HCT116 (cell line): ENCODE results near the gene DPP4. TPM values are rescaled to one million over a fixed set of nuclear protein-coding genes. Genes with fewer than 3 reads are reported as not detected.
A peak's percentile ranks its signal among the peaks of the same experiment; 100 is the strongest.

Source experiments
- ATAC-seq: fragments of 200-7000 bp; cut with Tn5 transposase; 2 replicates; pipeline ENCODE4 v1.9.1; 2020; ENCODE audit warnings: mild to moderate bottlenecking, moderate library complexity
- BruUV-seq: library from RNA; stranded (reverse); fragments of 400-500 nt; replicated peaks from 2 replicates; lab custom pipeline; 2021; lab: Mats Ljungman, UMichigan
- CTCF ChIA-PET: fragments of 300-600 bp; sonication (Branson Sonifier 250); formaldehyde crosslinking; loops from one replicate; lab custom pipeline; 2021; ENCODE audit warnings: antibody characterized with exemption; lab: Charles Lee
- POLR2A ChIA-PET: fragments of 300-600, 350-600 bp; sonication (Branson Sonifier 250); formaldehyde crosslinking; loops from one replicate; lab custom pipeline; 2021; ENCODE audit warnings: antibody characterized with exemption; lab: Charles Lee
- RAD21 ChIA-PET, 2 experiments: fragments of 300-600 bp; sonication (Branson Sonifier 250); formaldehyde crosslinking; loops; one replicate each; lab custom pipeline; 2023; ENCODE audit warnings: low total read pairs in 2 of 2; ENCODE audit not compliant: uncharacterized antibody in 2 of 2, unreplicated experiment in 2 of 2, low non-redundant PET in 1 of 2; lab: Charles Lee
- DNase-seq: peaks from one replicate; pipeline ENCODE4 v3.0.0-alpha.2; 2010; ENCODE audit warnings: low read depth, low spot score
- H2AFZ ChIP-seq: fragments of 200-600 bp; shearing (Covaris generic), sonication (generic); 2 replicates; pipeline ENCODE4 v1.6.1; 2017; ENCODE audit warnings: low read depth, mixed run types, mixed read lengths, antibody characterized with exemption, low read length; ENCODE audit not compliant: poor library complexity, severe bottlenecking
- H3K27ac ChIP-seq: 2 replicates; pipeline ENCODE4 v1.5.1; 2012; ENCODE audit warnings: low read depth, low read length
- H3K27me3 ChIP-seq: fragments of 200-600 bp; sonication (generic); 2 replicates; pipeline ENCODE4 v1.6.1; 2016; ENCODE audit warnings: mixed run types, low read length, mixed read lengths; ENCODE audit not compliant: insufficient read depth
- H3K36me3 ChIP-seq, 2 experiments: fragments of 200-500 bp in 1 of 2; fragments of 200-600 bp in 1 of 2; sonication (Bioruptor generic) in 1 of 2; sonication (generic) in 1 of 2; 2 replicates each; pipeline versions ENCODE4 v1.5.1 to v1.6.1; 2014 to 2016; ENCODE audit warnings: low read length in 2 of 2, inconsistent platforms in 1 of 2, mixed read lengths in 1 of 2, mixed run types in 1 of 2; ENCODE audit not compliant: insufficient read depth in 2 of 2, control insufficient read depth in 1 of 2
- H3K4me1 ChIP-seq, 2 experiments: fragments of 200-600 bp in 1 of 2; sonication (generic) in 1 of 2; 2 replicates each; pipeline versions ENCODE4 v1.5.1 to v1.6.1; 2012 to 2017; ENCODE audit warnings: low read length in 2 of 2, inconsistent platforms in 1 of 2, mild to moderate bottlenecking in 1 of 2, mixed read lengths in 1 of 2, mixed run types in 1 of 2, moderate library complexity in 1 of 2; ENCODE audit not compliant: insufficient read depth in 2 of 2, control insufficient read depth in 1 of 2
- H3K4me2 ChIP-seq: fragments of 200-600 bp; sonication (generic); 2 replicates; pipeline ENCODE4 v1.6.1; 2017; ENCODE audit warnings: mixed run types, low read length, mixed read lengths
- H3K4me3 ChIP-seq, 2 experiments: fragments of 200-600 bp in 1 of 2; sonication (generic) in 1 of 2; replicated peaks in 1 of 2; 2 replicates each; pipeline ENCODE4 v1.5.1; 2011 to 2016; ENCODE audit warnings: low read length in 2 of 2, control low read depth in 1 of 2, low read depth in 1 of 2, mild to moderate bottlenecking in 1 of 2, mixed read lengths in 1 of 2, mixed run types in 1 of 2
- H3K79me2 ChIP-seq: fragments of 200-600 bp; sonication (generic); 2 replicates; pipeline ENCODE4 v1.6.1; 2017; ENCODE audit warnings: mild to moderate bottlenecking, mixed run types, low read length, moderate library complexity, mixed read lengths; ENCODE audit not compliant: insufficient read depth
- H3K9ac ChIP-seq: fragments of 200-600 bp; sonication (generic); 2 replicates; pipeline ENCODE4 v1.6.1; 2016; ENCODE audit warnings: low read length, mixed read lengths
- H3K9me2 ChIP-seq: fragments of 200-600 bp; sonication (generic), shearing (Covaris generic); 2 replicates; pipeline ENCODE4 v1.6.1; 2017; ENCODE audit warnings: mixed run types, mild to moderate bottlenecking, moderate library complexity; ENCODE audit not compliant: insufficient read depth
- H3K9me3 ChIP-seq, 2 experiments: fragments of 200-500 bp in 1 of 2; fragments of 200-600 bp in 1 of 2; sonication (Bioruptor generic) in 1 of 2; sonication (generic) in 1 of 2; 2 replicates each; pipeline ENCODE4 v1.6.1; 2014 to 2017; ENCODE audit warnings: low read length in 2 of 2, mixed read lengths in 2 of 2, inconsistent platforms in 1 of 2, low read depth in 1 of 2, mild to moderate bottlenecking in 1 of 2, mixed run types in 1 of 2, moderate library complexity in 1 of 2; ENCODE audit not compliant: control insufficient read depth in 1 of 2, insufficient read depth in 1 of 2
- H4K20me1 ChIP-seq: fragments of 200-600 bp; sonication (generic), shearing (Covaris generic); 2 replicates; pipeline ENCODE4 v1.6.1; 2017; ENCODE audit warnings: mixed run types, mild to moderate bottlenecking, moderate library complexity; ENCODE audit not compliant: insufficient read depth
- CEBPB ChIP-seq: IDR thresholded peaks from 2 replicates; pipeline ENCODE4 v1.6.1; 2012; ENCODE audit warnings: low read depth
- EGR1 ChIP-seq: IDR thresholded peaks from 2 replicates; pipeline ENCODE4 v1.6.1; 2012; ENCODE audit warnings: low read depth
- EZH2 ChIP-seq: fragments of 200-600 bp; sonication (generic); IDR thresholded peaks from 2 replicates; pipeline ENCODE4 v1.6.1; 2017; ENCODE audit warnings: antibody characterized with exemption, mixed run types
- EZH2phosphoT487 ChIP-seq: fragments of 200-600 bp; IDR thresholded peaks from 2 replicates; pipeline ENCODE4 v1.6.1; 2018; ENCODE audit warnings: antibody characterized with exemption, borderline replicate concordance
- FOSL1 ChIP-seq: IDR thresholded peaks from 2 replicates; pipeline ENCODE4 v1.6.1; 2012; ENCODE audit warnings: low read depth
- JUND ChIP-seq: IDR thresholded peaks from 2 replicates; pipeline ENCODE4 v1.6.1; 2012
- POLR2A ChIP-seq: IDR thresholded peaks from 2 replicates; pipeline ENCODE4 v1.7.0; 2011; ENCODE audit warnings: borderline replicate concordance; ENCODE audit not compliant: insufficient read depth, insufficient read length; ENCODE audit errors: extremely low read depth
- POLR2AphosphoS5 ChIP-seq: IDR thresholded peaks from 2 replicates; pipeline ENCODE4 v1.6.1; 2011; ENCODE audit warnings: mild to moderate bottlenecking, low read depth, low read length, moderate library complexity
- RAD21 ChIP-seq: IDR thresholded peaks from 2 replicates; pipeline ENCODE4 v1.6.1; 2012; ENCODE audit warnings: low read depth, mild to moderate bottlenecking
- SIN3A ChIP-seq: IDR thresholded peaks from 2 replicates; pipeline ENCODE4 v1.6.1; 2012; ENCODE audit warnings: low read depth
- SP1 ChIP-seq: IDR thresholded peaks from 2 replicates; pipeline ENCODE4 v1.6.1; 2012; ENCODE audit warnings: low read depth
- SRF ChIP-seq: IDR thresholded peaks from 2 replicates; pipeline ENCODE4 v1.6.1; 2012; ENCODE audit warnings: low read depth
- TCF7L2 ChIP-seq: IDR thresholded peaks from 2 replicates; pipeline ENCODE4 v1.7.0; 2011; ENCODE audit warnings: borderline replicate concordance, inconsistent platforms; ENCODE audit not compliant: insufficient read depth, insufficient read length; ENCODE audit errors: extremely low read depth
- YY1 ChIP-seq: IDR thresholded peaks from 2 replicates; pipeline ENCODE4 v1.6.1; 2011; ENCODE audit warnings: low read length, low read depth, moderate library complexity, mild to moderate bottlenecking; ENCODE audit not compliant: insufficient replicate concordance; ENCODE audit errors: extremely low read depth
- ZFX ChIP-seq: fragments of 450-650 bp; IDR thresholded peaks from 2 replicates; pipeline ENCODE4 v1.6.1; 2017
- ZNF274 ChIP-seq: fragments of 200-500 bp; sonication (Bioruptor generic); IDR thresholded peaks from 2 replicates; pipeline ENCODE4 v1.6.1; 2014; ENCODE audit warnings: mild to moderate bottlenecking, low read depth, low read length, inconsistent platforms
- intact Hi-C: fragments of 100-400 bp; cut with micrococcal nuclease; formaldehyde crosslinking; loops from 2 replicates; pipeline ENCODE4 v1.10.0; 2022
- total RNA-seq: library from RNA; stranded (reverse); gene quantifications from one replicate; pipeline ENCODE4 v1.2.1, GENCODE V29; 2021; ENCODE audit not compliant: unreplicated experiment
- TF ChIP-seq, protein P1 (sequence below): IDR thresholded peaks from 2 replicates; pipeline ENCODE4 v1.6.1; 2012
- TF ChIP-seq, protein P2 (sequence below), 3 experiments: fragments of 200-600 bp in 1 of 3; sonication (generic) in 1 of 3; IDR thresholded peaks in 2 of 3; conservative IDR thresholded peaks in 1 of 3; 2 replicates each; pipeline ENCODE4 v1.5.1; 2012 to 2017; ENCODE audit warnings: low read depth in 2 of 3, low read length in 2 of 3, antibody characterized with exemption in 1 of 3, borderline replicate concordance in 1 of 3, control low read depth in 1 of 3, mild to moderate bottlenecking in 1 of 3, mixed read lengths in 1 of 3, mixed run types in 1 of 3, moderate library complexity in 1 of 3; ENCODE audit not compliant: insufficient read depth in 1 of 3
- TF ChIP-seq, protein P3 (sequence below): IDR thresholded peaks from 2 replicates; pipeline ENCODE4 v1.6.1; 2012
- TF ChIP-seq, protein P4 (sequence below): IDR thresholded peaks from 2 replicates; pipeline ENCODE4 v1.6.1; 2011; ENCODE audit warnings: mild to moderate bottlenecking, low read length, moderate library complexity; ENCODE audit not compliant: insufficient replicate concordance; ENCODE audit errors: extremely low read depth
- TF ChIP-seq, protein P5 (sequence below): IDR thresholded peaks from 2 replicates; pipeline ENCODE4 v1.6.1; 2012; ENCODE audit warnings: low read depth

Gene DPP4
- total RNA-seq, 1 experiment from 2014 or later, result 3.6 TPM

DNA sequence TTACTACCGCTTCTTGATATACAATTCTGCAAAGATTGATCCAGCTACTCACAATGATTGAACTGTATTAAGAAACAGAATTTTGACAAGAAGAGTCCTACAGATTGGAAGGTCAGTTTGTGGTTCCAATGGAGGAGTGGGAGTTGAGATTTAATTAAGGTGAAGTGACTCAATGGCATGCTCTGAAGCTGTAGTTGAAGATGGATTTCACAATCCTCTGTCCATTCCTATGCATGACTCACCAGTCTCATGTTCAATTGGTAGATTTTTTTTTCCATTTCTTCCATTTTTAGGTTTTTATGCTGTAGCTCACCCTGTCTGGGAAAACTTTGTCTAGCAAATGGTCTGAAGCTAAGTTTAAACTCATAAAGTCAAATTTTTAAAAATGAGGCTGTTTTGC is 83.3 kb downstream of the DPP4 start:
- H3K79me2 ChIP-seq, result no peaks in the 10 kb centered on the region
- DNase-seq, result peak; percentile 53
- no peaks in the 10 kb centered on the region for H3K9me3 ChIP-seq
- H3K36me3 ChIP-seq, result no peaks in the 10 kb centered on the region
- no peaks in the 10 kb centered on the region for H4K20me1 ChIP-seq
- no peaks in the 10 kb centered on the region; the same call in 1 of the 2 replicates for H3K9me2 ChIP-seq
- CTCF ChIA-PET, result no interaction called here
- no TSS peak for BruUV-seq
- H3K27me3 ChIP-seq, result no peaks in the 10 kb centered on the region
- no peak overlapping the region for H3K27ac ChIP-seq
- peak overlapping the region; percentile 53 for H3K4me2 ChIP-seq
- H3K9ac ChIP-seq, result no peak overlapping the region
- peak; percentile 64 for ATAC-seq
- RAD21 ChIA-PET, result no interaction called here
- intact Hi-C loops, result no loop called here
- POLR2A ChIA-PET, result no interaction called here
- H2AFZ ChIP-seq, result no peak overlapping the region
- peaks cover 0 to 8% of the 10 kb centered on the region in 2 experiments; a peak in 2 of 4 replicates for H3K4me1 ChIP-seq
- H3K4me3 ChIP-seq, result no peak overlapping the region
- TF ChIP-seq RAD21, result 0 out of 2 replicates have a peak, but pooled peaks have one; percentile 7
- peak; percentile 85 for TF ChIP-seq JUND
- TF ChIP-seq EGR1, result peak; percentile 58
- TF ChIP-seq FOSL1, result peak; percentile 83
- peak; percentile 72 for TF ChIP-seq SP1
- no peak for TF ChIP-seq YY1
- TF ChIP-seq, protein P1, sequence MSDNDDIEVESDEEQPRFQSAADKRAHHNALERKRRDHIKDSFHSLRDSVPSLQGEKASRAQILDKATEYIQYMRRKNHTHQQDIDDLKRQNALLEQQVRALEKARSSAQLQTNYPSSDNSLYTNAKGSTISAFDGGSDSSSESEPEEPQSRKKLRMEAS, result peak; percentile 32; the same call in 1 of the 2 replicates
- no peak for TF ChIP-seq POLR2A
- TF ChIP-seq CEBPB, result peak; percentile 98
- no peak for TF ChIP-seq EZH2phosphoT487
- TF ChIP-seq TCF7L2, result no peak
- TF ChIP-seq, protein P2, sequence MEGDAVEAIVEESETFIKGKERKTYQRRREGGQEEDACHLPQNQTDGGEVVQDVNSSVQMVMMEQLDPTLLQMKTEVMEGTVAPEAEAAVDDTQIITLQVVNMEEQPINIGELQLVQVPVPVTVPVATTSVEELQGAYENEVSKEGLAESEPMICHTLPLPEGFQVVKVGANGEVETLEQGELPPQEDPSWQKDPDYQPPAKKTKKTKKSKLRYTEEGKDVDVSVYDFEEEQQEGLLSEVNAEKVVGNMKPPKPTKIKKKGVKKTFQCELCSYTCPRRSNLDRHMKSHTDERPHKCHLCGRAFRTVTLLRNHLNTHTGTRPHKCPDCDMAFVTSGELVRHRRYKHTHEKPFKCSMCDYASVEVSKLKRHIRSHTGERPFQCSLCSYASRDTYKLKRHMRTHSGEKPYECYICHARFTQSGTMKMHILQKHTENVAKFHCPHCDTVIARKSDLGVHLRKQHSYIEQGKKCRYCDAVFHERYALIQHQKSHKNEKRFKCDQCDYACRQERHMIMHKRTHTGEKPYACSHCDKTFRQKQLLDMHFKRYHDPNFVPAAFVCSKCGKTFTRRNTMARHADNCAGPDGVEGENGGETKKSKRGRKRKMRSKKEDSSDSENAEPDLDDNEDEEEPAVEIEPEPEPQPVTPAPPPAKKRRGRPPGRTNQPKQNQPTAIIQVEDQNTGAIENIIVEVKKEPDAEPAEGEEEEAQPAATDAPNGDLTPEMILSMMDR (IDR thresholded peaks at IDR 0.05 in 2 of 3, conservative IDR thresholded peaks at IDR 0.05 in 1 of 3; ENCODE audit: borderline replicate concordance in 1 of 3, insufficient read depth in 1 of 3, low read depth in 2 of 3, low read length in 2 of 3), result no peak
- no peak for TF ChIP-seq POLR2AphosphoS5
- 0 out of 2 replicates have a peak, but pooled peaks have one; percentile 45 for TF ChIP-seq SIN3A
- TF ChIP-seq SRF, result peak; percentile 61; the same call in 1 of the 2 replicates
- no peak for TF ChIP-seq ZNF274
- TF ChIP-seq, protein P3, sequence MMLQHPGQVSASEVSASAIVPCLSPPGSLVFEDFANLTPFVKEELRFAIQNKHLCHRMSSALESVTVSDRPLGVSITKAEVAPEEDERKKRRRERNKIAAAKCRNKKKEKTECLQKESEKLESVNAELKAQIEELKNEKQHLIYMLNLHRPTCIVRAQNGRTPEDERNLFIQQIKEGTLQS, result peak; percentile 50; the same call in 1 of the 2 replicates
- TF ChIP-seq EZH2, result no peak
- no peak for TF ChIP-seq ZFX
- TF ChIP-seq, protein P4, sequence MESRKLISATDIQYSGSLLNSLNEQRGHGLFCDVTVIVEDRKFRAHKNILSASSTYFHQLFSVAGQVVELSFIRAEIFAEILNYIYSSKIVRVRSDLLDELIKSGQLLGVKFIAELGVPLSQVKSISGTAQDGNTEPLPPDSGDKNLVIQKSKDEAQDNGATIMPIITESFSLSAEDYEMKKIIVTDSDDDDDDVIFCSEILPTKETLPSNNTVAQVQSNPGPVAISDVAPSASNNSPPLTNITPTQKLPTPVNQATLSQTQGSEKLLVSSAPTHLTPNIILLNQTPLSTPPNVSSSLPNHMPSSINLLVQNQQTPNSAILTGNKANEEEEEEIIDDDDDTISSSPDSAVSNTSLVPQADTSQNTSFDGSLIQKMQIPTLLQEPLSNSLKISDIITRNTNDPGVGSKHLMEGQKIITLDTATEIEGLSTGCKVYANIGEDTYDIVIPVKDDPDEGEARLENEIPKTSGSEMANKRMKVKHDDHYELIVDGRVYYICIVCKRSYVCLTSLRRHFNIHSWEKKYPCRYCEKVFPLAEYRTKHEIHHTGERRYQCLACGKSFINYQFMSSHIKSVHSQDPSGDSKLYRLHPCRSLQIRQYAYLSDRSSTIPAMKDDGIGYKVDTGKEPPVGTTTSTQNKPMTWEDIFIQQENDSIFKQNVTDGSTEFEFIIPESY, result no peak
- TF ChIP-seq, protein P5, sequence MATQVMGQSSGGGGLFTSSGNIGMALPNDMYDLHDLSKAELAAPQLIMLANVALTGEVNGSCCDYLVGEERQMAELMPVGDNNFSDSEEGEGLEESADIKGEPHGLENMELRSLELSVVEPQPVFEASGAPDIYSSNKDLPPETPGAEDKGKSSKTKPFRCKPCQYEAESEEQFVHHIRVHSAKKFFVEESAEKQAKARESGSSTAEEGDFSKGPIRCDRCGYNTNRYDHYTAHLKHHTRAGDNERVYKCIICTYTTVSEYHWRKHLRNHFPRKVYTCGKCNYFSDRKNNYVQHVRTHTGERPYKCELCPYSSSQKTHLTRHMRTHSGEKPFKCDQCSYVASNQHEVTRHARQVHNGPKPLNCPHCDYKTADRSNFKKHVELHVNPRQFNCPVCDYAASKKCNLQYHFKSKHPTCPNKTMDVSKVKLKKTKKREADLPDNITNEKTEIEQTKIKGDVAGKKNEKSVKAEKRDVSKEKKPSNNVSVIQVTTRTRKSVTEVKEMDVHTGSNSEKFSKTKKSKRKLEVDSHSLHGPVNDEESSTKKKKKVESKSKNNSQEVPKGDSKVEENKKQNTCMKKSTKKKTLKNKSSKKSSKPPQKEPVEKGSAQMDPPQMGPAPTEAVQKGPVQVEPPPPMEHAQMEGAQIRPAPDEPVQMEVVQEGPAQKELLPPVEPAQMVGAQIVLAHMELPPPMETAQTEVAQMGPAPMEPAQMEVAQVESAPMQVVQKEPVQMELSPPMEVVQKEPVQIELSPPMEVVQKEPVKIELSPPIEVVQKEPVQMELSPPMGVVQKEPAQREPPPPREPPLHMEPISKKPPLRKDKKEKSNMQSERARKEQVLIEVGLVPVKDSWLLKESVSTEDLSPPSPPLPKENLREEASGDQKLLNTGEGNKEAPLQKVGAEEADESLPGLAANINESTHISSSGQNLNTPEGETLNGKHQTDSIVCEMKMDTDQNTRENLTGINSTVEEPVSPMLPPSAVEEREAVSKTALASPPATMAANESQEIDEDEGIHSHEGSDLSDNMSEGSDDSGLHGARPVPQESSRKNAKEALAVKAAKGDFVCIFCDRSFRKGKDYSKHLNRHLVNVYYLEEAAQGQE, result no peak
